ENCODE measurements around the gene ARHGEF25.

- TF ChIP-seq CTCF (IDR thresholded peaks at IDR 0.05) (peak; percentile 79 to 91 (median 88)), POLR2A (IDR thresholded peaks at IDR 0.05) (no peak)
These were observed 22.0 kb downstream of the ARHGEF25 start, which contains the start of gene B4GALNT1 for GRCh38 chr12:57632958-57633840.
